Mucosa of descending colon (tissue), 3 donors: ENCODE results near the gene MAN2A2. TPM values are rescaled to one million over a fixed set of nuclear protein-coding genes. Genes with fewer than 3 reads are reported as not detected.

Source experiments
- ATAC-seq: fragments of 200-7000 bp; cut with Tn5 transposase; one replicate; pipeline ENCODE4 v1.9.1; 2020; ENCODE audit warnings: mild to moderate bottlenecking, moderate library complexity
- DNase-seq, 3 donors: peaks; one replicate each; pipeline ENCODE4 v3.0.0-alpha.2; 2020
- H3K36me3 ChIP-seq: fragments of 200-600 bp; one replicate; pipeline ENCODE4 v1.8.0; 2021; ENCODE audit warnings: low read depth, mild to moderate bottlenecking
- H3K4me1 ChIP-seq: fragments of 200-600 bp; one replicate; pipeline ENCODE4 v1.8.0; 2021; ENCODE audit warnings: low read depth, mild to moderate bottlenecking
- H3K4me3 ChIP-seq: fragments of 200-600 bp; one replicate; pipeline ENCODE4 v1.8.0; 2021; ENCODE audit warnings: mild to moderate bottlenecking
- H3K9me3 ChIP-seq: fragments of 200-600 bp; one replicate; pipeline ENCODE4 v1.8.0; 2021; ENCODE audit warnings: mild to moderate bottlenecking
- intact Hi-C, 2 donors: fragments of 100-400 bp; cut with DNase I in 1 of 2; cut with micrococcal nuclease in 1 of 2; formaldehyde crosslinking; loops; one replicate each; pipeline versions ENCODE4 v1.11.0 to v1.11.1; 2022; cut with DNase I, micrococcal nuclease
- total RNA-seq, 3 donors: library from RNA; stranded (reverse); fragmentation: NEBNext Ultra II Directional in 2 of 3; extraction: Animal tissue kit (Norgen Biotek cat#: 25700) in 2 of 3; gene quantifications; one replicate each; pipeline versions ENCODE4 v1.2.1 to v1.2.4, GENCODE V29; 2021 to 2023
- TF ChIP-seq, protein P1 (sequence below): fragments of 200-600 bp; IDR thresholded peaks from one replicate; pipeline ENCODE4 v1.8.0; 2022; ENCODE audit warnings: antibody characterized with exemption, mild to moderate bottlenecking
- donor health status: DM: no; HTN: no; CAD: no; lungs with moderate emphysema.
- donor health status: DM: no; HTN: no; CAD: no.
- donor health status: DM: no; HTN: yes; CAD: no.

MAN2A2 gene
- total RNA-seq, 3 donors from 2014 or later, result 50.9 to 75.8 (median 75.3) TPM

DNA sequence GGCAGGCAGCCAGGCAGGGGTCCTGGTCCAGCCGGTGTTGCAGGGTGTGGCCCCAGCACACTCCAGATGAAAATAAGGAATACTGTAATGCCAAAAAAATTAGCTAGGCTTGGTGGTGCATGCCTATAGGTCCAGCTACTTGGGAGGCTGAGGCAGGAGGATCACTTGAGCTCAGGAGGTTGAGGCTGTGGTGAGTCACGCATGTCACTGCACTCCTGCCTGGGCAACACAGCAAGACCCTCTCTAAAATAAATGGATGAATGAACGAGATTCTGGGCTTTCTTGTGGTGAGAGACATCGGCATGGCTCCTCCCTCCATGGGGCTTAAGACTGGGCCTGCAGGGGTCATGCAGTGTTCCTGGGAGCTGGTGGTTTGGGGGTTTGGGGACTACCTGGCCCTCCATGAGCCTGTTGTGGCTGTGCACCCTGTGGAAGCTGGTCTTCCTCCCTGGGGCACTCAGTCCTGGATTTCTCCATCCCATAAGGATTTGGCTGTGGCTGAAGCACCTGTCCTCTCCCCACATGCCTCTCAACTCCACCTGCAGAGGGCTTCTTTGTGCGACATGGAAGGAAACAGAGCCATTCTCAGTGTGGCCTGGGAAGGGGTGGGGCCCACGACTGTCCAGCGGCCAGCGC, 44.0 kb downstream of the MAN2A2 start:
- no peaks in the 10 kb centered on the region for H3K9me3 ChIP-seq
- no peak overlapping the region for H3K4me3 ChIP-seq
- peaks cover 3% of the 10 kb centered on the region for H3K4me1 ChIP-seq
- H3K36me3 ChIP-seq, result no peaks in the 10 kb centered on the region
- ATAC-seq (no peak), DNase-seq (no peak)
- TF ChIP-seq, protein P1, sequence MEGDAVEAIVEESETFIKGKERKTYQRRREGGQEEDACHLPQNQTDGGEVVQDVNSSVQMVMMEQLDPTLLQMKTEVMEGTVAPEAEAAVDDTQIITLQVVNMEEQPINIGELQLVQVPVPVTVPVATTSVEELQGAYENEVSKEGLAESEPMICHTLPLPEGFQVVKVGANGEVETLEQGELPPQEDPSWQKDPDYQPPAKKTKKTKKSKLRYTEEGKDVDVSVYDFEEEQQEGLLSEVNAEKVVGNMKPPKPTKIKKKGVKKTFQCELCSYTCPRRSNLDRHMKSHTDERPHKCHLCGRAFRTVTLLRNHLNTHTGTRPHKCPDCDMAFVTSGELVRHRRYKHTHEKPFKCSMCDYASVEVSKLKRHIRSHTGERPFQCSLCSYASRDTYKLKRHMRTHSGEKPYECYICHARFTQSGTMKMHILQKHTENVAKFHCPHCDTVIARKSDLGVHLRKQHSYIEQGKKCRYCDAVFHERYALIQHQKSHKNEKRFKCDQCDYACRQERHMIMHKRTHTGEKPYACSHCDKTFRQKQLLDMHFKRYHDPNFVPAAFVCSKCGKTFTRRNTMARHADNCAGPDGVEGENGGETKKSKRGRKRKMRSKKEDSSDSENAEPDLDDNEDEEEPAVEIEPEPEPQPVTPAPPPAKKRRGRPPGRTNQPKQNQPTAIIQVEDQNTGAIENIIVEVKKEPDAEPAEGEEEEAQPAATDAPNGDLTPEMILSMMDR, result no peak
- intact Hi-C loops, result no loop called here

- no peak for DNase-seq
- Histone ChIP-seq H3K4me3 (no peak overlapping the region), H3K36me3 (no peaks in the 10 kb centered on the region), H3K4me1 (peaks cover 3% of the 10 kb centered on the region), H3K9me3 (no peaks in the 10 kb centered on the region)
- intact Hi-C loops, result no loop called here
- TF ChIP-seq, protein P1, result no peak
- ATAC-seq, result no peak
Observed at GRCh38 chr15:90947577-90948357, 44.7 kb downstream of the MAN2A2 start.

DNA sequence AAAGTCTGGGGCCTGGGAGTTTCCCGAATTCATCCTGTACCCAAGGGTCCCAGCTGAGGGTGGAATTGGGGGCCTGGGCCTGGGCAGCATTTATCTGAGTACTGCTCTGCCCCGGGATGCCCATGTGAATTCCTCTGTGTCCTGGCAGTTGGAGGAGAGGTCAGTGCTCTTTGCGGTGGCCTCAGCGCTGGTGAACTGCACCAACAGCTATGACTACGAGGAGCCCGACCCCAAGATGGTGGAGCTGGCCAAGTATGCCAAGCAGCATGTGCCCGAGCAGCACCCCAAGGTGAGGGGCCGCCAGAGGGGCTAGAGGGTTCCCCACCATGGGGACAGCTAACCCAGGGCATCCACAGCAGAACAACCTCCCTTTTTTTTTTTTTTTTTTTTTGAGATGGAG, 45.4 kb downstream of the MAN2A2 start:
- Histone ChIP-seq H3K4me1 (peaks cover 3% of the 10 kb centered on the region), H3K9me3 (no peaks in the 10 kb centered on the region), H3K36me3 (no peaks in the 10 kb centered on the region), H3K4me3 (no peak overlapping the region)
- ATAC-seq, result no peak
- DNase-seq, result no peak
- intact Hi-C loops, result no loop called here
- TF ChIP-seq, protein P1, result no peak

DNA sequence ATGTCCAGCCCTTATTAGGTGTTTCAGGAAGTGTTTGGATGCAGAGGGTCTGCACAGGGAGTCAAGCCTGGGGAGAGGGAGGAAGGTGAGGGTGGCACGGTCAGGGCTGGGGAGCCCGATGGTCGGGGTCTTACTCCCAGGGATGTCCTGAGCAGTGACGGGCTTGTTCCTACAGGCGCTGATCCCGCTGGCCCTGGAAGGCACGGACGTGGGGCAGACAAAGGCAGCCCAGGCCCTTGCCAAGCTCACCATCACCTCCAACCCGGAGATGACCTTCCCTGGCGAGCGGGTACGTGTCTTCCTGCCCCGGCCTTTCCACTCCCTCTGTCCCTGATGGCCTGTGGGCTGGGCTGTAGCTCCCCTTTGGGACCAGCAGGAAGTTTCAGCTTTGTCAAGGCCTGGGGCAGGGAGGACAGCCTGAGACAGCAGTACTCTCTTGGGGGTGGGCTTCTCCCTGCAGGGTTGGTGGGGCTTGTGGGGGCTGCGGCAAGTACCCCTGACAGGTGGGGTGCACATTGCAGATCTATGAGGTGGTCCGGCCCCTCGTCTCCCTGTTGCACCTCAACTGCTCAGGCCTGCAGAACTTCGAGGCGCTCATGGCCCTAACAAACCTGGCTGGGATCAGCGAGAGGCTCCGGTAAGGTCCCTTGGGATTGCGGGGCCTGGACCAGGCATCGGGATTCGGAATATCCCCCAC, 47.0 kb downstream of the MAN2A2 start:
- Histone ChIP-seq H3K4me1 (peaks cover 3% of the 10 kb centered on the region), H3K9me3 (no peaks in the 10 kb centered on the region), H3K4me3 (no peak overlapping the region), H3K36me3 (no peaks in the 10 kb centered on the region)
- intact Hi-C loops, result loop anchor here in 1 of 2 donors (10.0 kb wide), 1 partner anchor 315 kb away; no protein-coding TSS in a partner anchor
- TF ChIP-seq, protein P1, result no peak
- DNase-seq (no peak), ATAC-seq (no peak)

DNA sequence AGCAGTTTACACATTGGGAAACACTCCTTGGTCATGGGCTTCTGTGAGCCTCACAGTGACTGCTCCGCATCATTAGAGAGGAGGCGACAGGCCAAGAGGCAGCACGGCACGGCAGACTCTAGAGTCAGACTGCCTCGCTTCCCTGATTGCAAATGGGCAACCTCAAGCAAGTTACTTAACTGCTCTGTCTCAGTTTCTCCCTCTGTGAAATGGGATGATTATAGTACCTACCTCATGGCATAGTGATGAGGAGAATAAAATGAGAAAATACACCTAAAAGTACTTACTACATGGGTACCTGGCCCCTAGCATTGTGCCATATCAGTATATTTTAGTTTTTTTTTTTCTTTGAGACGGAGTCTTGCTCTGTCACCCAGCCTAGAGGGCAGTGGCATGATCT, 47.6 kb downstream of the MAN2A2 start:
- ATAC-seq (no peak), DNase-seq (no peak)
- intact Hi-C loops, result loop anchor here in 1 of 2 donors (10.0 kb wide), 1 partner anchor 314 kb away; no protein-coding TSS in a partner anchor
- peaks cover 9% of the 10 kb centered on the region for H3K4me1 ChIP-seq
- H3K36me3 ChIP-seq, result no peaks in the 10 kb centered on the region
- TF ChIP-seq, protein P1, result no peak
- H3K9me3 ChIP-seq, result no peaks in the 10 kb centered on the region
- H3K4me3 ChIP-seq, result no peak overlapping the region
